GM12878 (cell line): ENCODE measurements around the gene RABL6.
"Not testable (repeated sequence)": the region's sequence is repeated elsewhere in the genome, so short reads cannot be mapped to it uniquely, and the experiment has no call there.

ENCODE experiments used
- EZH2 ChIP-seq: IDR thresholded peaks from 2 replicates; pipeline ENCODE4 v1.6.1; 2012; ENCODE audit warnings: low read depth, mild to moderate bottlenecking, control low read depth, inconsistent platforms, low read length, borderline replicate concordance; ENCODE audit not compliant: control insufficient read depth
- FOXM1 ChIP-seq: IDR thresholded peaks from 2 replicates; pipeline ENCODE4 v1.6.1; 2012; ENCODE audit warnings: low read depth, mild to moderate bottlenecking, inconsistent platforms, low read length, moderate library complexity
- MLLT1 ChIP-seq: fragments of 450-650 bp; IDR thresholded peaks from 2 replicates; pipeline ENCODE4 v1.6.1; 2016; ENCODE audit warnings: mild to moderate bottlenecking
- POLR2A ChIP-seq: IDR thresholded peaks from 2 replicates; pipeline ENCODE4 v1.6.1; 2011; ENCODE audit warnings: low read depth, mild to moderate bottlenecking, low read length
- RAD21 ChIP-seq: IDR thresholded peaks from 2 replicates; pipeline ENCODE4 v1.6.1; 2011; ENCODE audit warnings: mild to moderate bottlenecking, low read depth, low read length, moderate library complexity; ENCODE audit not compliant: insufficient read depth
- RFX5 ChIP-seq: IDR thresholded peaks from 2 replicates; pipeline ENCODE4 v1.6.1; 2011; ENCODE audit warnings: low read depth, low read length, improper control_type of control experiment
- SIX5 ChIP-seq: IDR thresholded peaks from 2 replicates; pipeline ENCODE4 v1.6.1; 2011; ENCODE audit warnings: mild to moderate bottlenecking, low read depth, low read length, moderate library complexity; ENCODE audit not compliant: severe bottlenecking
- ZBTB40 ChIP-seq: fragments of 450-650 bp; IDR thresholded peaks from 2 replicates; pipeline ENCODE4 v1.6.1; 2016; ENCODE audit warnings: mild to moderate bottlenecking, moderate library complexity, borderline replicate concordance

- not testable (repeated sequence) for TF ChIP-seq RAD21, RFX5, POLR2A, FOXM1, MLLT1, ZBTB40, SIX5, EZH2
Observed at GRCh38 chr9:136803009-136803550, 4.7 kb upstream of the RABL6 start.
